ENCODE measurements around the gene PPIC. TPM values are rescaled to one million over a fixed set of nuclear protein-coding genes. Genes with fewer than 3 reads are reported as not detected.

Gene PPIC
- total and polyA plus RNA-seq, 11 donors, result 32.7 to 61.0 (median 43.1) TPM

DNA sequence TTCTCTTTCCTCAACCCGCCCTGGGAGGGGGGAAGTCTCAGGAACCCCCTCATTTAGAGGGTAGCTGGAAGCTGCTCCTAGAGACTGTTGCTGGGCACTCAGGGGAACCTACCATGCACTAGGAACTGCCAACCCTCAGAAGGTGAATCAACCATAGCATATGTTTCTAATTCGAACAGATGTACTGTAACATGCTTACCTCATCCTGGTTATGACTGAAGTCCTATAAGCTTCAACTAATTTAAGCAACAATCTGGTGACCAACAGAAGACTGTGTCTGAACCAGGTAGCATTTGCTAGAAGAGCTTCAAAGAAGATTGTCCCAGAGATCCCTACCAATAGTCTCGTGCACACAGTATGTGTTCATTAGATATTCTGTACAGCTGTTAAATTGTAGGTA, 46.8 kb upstream of the PPIC start:
- intact Hi-C loops (cut with DNase I), result no loop called here
- ATAC-seq (no peak), DNase-seq (no peak)
- Histone ChIP-seq H3K4me1 (peaks cover 0 to 13% (median 6%) of the 10 kb centered on the region in 12 donors), H3K27me3 (peaks cover 3 to 50% (median 21%) of the 10 kb centered on the region in 9 donors), H3K36me3 (no peaks in the 10 kb centered on the region), H3K4me3 (no peak overlapping the region), H3K9me3 (no peaks in the 10 kb centered on the region), H3K27ac (no peak overlapping the region)
- 79 to 90% (median 85%) methylated on average over 3 of the region's 3 CpGs for WGBS, 4 donors
- TF ChIP-seq, protein P1, sequence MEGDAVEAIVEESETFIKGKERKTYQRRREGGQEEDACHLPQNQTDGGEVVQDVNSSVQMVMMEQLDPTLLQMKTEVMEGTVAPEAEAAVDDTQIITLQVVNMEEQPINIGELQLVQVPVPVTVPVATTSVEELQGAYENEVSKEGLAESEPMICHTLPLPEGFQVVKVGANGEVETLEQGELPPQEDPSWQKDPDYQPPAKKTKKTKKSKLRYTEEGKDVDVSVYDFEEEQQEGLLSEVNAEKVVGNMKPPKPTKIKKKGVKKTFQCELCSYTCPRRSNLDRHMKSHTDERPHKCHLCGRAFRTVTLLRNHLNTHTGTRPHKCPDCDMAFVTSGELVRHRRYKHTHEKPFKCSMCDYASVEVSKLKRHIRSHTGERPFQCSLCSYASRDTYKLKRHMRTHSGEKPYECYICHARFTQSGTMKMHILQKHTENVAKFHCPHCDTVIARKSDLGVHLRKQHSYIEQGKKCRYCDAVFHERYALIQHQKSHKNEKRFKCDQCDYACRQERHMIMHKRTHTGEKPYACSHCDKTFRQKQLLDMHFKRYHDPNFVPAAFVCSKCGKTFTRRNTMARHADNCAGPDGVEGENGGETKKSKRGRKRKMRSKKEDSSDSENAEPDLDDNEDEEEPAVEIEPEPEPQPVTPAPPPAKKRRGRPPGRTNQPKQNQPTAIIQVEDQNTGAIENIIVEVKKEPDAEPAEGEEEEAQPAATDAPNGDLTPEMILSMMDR (IDR thresholded peaks at IDR 0.05), result no peak
- no peak for TF ChIP-seq POLR2A (IDR thresholded peaks at IDR 0.05)

DNA sequence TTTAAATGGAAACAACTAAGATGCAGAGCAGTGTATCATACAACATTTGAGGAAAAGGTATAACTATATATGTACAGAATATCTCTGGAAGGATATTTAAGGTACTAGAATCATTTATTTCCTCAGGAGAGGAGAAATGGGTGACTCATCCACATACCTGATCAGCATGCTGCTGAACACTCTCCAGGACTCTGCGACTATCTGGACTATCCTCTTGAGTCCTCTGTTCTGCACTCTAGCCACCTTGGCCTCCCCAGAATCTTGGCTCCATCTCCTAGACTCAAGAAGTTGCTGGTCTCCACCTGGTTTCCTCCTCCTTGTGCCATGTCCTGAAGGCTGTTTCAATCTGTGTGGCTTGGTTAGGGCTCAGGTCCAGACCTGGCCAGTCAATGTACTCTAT, 43.7 kb upstream of the PPIC start:
- 72 to 88% (median 80%) methylated on average over 1 of the region's 1 CpG for WGBS, 4 donors
- DNase-seq, result no peak
- TF ChIP-seq, protein P1 (IDR thresholded peaks at IDR 0.05), result no peak
- no peak for TF ChIP-seq POLR2A (IDR thresholded peaks at IDR 0.05)
- Histone ChIP-seq H3K36me3 (no peaks in the 10 kb centered on the region), H3K4me1 (no peaks in the 10 kb centered on the region), H3K4me3 (no peak overlapping the region), H3K9me3 (no peaks in the 10 kb centered on the region), H3K27me3 (peaks cover 0 to 19% (median 0%) of the 10 kb centered on the region in 9 donors), H3K27ac (no peak overlapping the region)
- ATAC-seq, result no peak
- intact Hi-C loops (cut with DNase I), result no loop called here

DNA sequence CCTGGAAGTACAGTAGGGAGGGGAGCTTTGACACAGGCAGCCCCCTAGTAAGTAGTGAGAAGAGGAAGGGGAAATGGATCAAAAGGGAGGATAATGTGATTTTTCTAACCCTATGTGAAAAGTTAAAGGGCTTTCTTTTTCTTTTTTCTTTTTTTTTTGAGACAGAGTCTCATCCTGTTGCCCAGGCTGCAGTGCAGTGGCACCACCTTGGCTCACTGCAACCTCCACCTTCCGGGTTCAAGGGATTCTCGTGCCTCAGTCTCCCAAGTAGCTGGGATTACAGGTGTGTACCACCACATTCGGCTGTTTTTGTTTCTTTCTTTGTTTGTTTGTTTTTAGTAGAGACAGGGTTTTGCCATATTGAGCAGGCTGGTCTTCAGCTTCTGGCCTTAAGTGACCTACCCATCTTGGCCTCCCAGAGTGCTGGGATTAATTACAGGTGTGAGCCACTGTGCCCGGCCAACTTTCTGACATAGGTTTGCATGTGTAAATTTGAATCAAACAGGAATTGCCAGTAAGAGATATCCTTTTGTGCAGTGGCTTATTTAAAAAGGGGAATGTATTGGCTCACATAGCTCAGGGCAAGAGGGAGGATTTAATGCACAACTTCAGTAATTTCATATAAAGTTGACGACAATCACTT, 39.1 kb upstream of the PPIC start:
- Histone ChIP-seq H3K9me3 (no peaks in the 10 kb centered on the region), H3K4me1 (no peaks in the 10 kb centered on the region), H3K4me3 (no peak overlapping the region), H3K36me3 (no peaks in the 10 kb centered on the region), H3K27ac (no peak overlapping the region), H3K27me3 (peaks cover 0 to 4% (median 0%) of the 10 kb centered on the region in 9 donors)
- intact Hi-C loops (cut with DNase I), result no loop called here
- TF ChIP-seq, protein P1 (IDR thresholded peaks at IDR 0.05), result no peak
- no peak for TF ChIP-seq POLR2A (IDR thresholded peaks at IDR 0.05)
- ATAC-seq (no peak), DNase-seq (no peak)
- WGBS, 4 donors, result 92 to 96% (median 94%) methylated on average over 5 of the region's 5 CpGs

DNA sequence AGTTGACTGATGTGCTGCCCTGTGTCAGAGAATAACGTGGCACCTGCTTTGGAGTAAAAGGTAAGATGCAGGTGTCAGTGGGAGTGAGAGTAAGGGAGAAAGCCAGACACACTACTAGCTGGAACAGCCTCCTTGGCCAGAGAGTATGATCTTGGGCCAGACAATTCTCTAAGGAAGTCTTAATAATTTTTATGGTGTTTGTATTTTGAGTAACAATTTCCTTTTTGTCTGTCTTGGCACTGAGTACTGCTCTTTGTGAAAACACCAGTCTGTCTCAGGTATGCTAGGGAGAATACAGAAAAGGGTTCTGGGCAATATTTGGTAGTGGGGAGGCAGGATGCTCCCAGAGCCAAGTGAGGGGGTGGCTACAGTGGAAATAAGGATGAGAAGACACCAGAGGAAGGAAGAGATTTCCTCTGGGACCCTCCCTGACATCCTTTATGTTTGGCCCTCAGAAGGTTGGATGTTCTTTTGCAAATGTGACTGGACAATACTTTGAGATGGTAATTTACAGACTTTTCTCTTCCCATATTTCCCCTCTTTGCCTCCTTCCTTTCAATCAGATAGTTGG, 31.9 kb upstream of the PPIC start:
- Histone ChIP-seq H3K36me3 (no peaks in the 10 kb centered on the region), H3K4me1 (no peaks in the 10 kb centered on the region), H3K27me3 (no peaks in the 10 kb centered on the region), H3K9me3 (no peaks in the 10 kb centered on the region), H3K27ac (no peak overlapping the region), H3K4me3 (no peak overlapping the region)
- TF ChIP-seq POLR2A (IDR thresholded peaks at IDR 0.05), result no peak
- TF ChIP-seq, protein P1 (IDR thresholded peaks at IDR 0.05), result no peak
- 45 to 58% (median 56%) methylated on average over 1 of the region's 1 CpG for WGBS, 4 donors
- intact Hi-C loops (cut with DNase I), result no loop called here
- DNase-seq (no peak), ATAC-seq (no peak)
